HUES48 (cell line): ENCODE data around the gene THADA.
"Not testable (repeated sequence)": the region's sequence is repeated elsewhere in the genome, so short reads cannot be mapped to it uniquely, and the experiment has no call there.

Source experiments
- H3K27ac ChIP-seq: one replicate; pipeline ENCODE4 v1.7.0; 2013; ENCODE audit warnings: low read depth, low read length, inconsistent platforms
- H3K27me3 ChIP-seq: 2 replicates; pipeline ENCODE4 v1.6.1; 2013; ENCODE audit warnings: mild to moderate bottlenecking, low read length; ENCODE audit not compliant: control insufficient read depth, insufficient read depth
- H3K36me3 ChIP-seq: 2 replicates; pipeline ENCODE4 v1.6.1; 2013; ENCODE audit warnings: low read length; ENCODE audit not compliant: control insufficient read depth, insufficient read depth
- H3K4me1 ChIP-seq: 2 replicates; pipeline ENCODE4 v1.6.1; 2013; ENCODE audit warnings: mild to moderate bottlenecking, low read length; ENCODE audit not compliant: control insufficient read depth, insufficient read depth
- H3K4me3 ChIP-seq: 2 replicates; pipeline ENCODE4 v1.5.1; 2013; ENCODE audit warnings: mild to moderate bottlenecking, low read depth, low read length
- H3K9ac ChIP-seq: 2 replicates; pipeline ENCODE4 v1.6.1; 2013; ENCODE audit warnings: mild to moderate bottlenecking, low read depth, low read length, moderate library complexity
- H3K9me3 ChIP-seq: 2 replicates; pipeline ENCODE4 v1.6.1; 2013; ENCODE audit warnings: low read length; ENCODE audit not compliant: control insufficient read depth, insufficient read depth

THADA gene

GRCh38 chr2:43399098-43399497 lies 196.7 kb downstream of the THADA start:
- Histone ChIP-seq H3K9me3 (no peaks in the 10 kb centered on the region), H3K36me3 (0 out of 2 replicates have a peak, but pooled peaks cover 5% of the 10 kb centered on the region), H3K27ac (no peak overlapping the region), H3K27me3 (no peaks in the 10 kb centered on the region), H3K4me1 (no peaks in the 10 kb centered on the region), H3K4me3 (no peak overlapping the region), H3K9ac (no peak overlapping the region)

GRCh38 chr2:43397821-43398220 lies 198.0 kb downstream of the THADA start:
- H3K4me1 ChIP-seq: no peaks in the 10 kb centered on the region
- 0 out of 2 replicates have a peak, but pooled peaks cover 5% of the 10 kb centered on the region for H3K36me3 ChIP-seq
- no peaks in the 10 kb centered on the region for H3K9me3 ChIP-seq
- no peaks in the 10 kb centered on the region for H3K27me3 ChIP-seq
- no peak overlapping the region for H3K4me3 ChIP-seq
- no peak overlapping the region for H3K9ac ChIP-seq
- H3K27ac ChIP-seq: no peak overlapping the region

GRCh38 chr2:43397411-43397810 lies 198.4 kb downstream of the THADA start:
- no peaks in the 10 kb centered on the region for H3K9me3 ChIP-seq
- H3K27ac ChIP-seq: no peak overlapping the region
- no peaks in the 10 kb centered on the region for H3K4me1 ChIP-seq
- no peak overlapping the region for H3K4me3 ChIP-seq
- H3K27me3 ChIP-seq: no peaks in the 10 kb centered on the region
- no peak overlapping the region for H3K9ac ChIP-seq
- 0 out of 2 replicates have a peak, but pooled peaks cover 5% of the 10 kb centered on the region for H3K36me3 ChIP-seq

- not testable (repeated sequence) for H3K27ac ChIP-seq, H3K4me1 ChIP-seq
Observed at GRCh38 chr2:43396344-43396743, 199.5 kb downstream of the THADA start.

GRCh38 chr2:43393918-43394317 lies 201.9 kb downstream of the THADA start:
- Histone ChIP-seq H3K4me3 (no peak overlapping the region), H3K9me3 (no peaks in the 10 kb centered on the region), H3K9ac (no peak overlapping the region), H3K27ac (no peak overlapping the region), H3K27me3 (no peaks in the 10 kb centered on the region), H3K36me3 (0 out of 2 replicates have a peak, but pooled peaks cover 5% of the 10 kb centered on the region), H3K4me1 (no peaks in the 10 kb centered on the region)

More at GRCh38 chr2:43396344-43396743, 199.5 kb downstream of the THADA start:
- not testable (repeated sequence) for H3K4me3 ChIP-seq, H3K36me3 ChIP-seq, H3K27me3 ChIP-seq, H3K9ac ChIP-seq, H3K9me3 ChIP-seq

- no peaks in the 10 kb centered on the region for H3K27me3 ChIP-seq
- H3K4me1 ChIP-seq: no peaks in the 10 kb centered on the region
- H3K9ac ChIP-seq: no peak overlapping the region
- H3K4me3 ChIP-seq: no peak overlapping the region
- no peak overlapping the region for H3K27ac ChIP-seq
- 0 out of 2 replicates have a peak, but pooled peaks cover under 1% of the 10 kb centered on the region for H3K36me3 ChIP-seq
- no peaks in the 10 kb centered on the region for H3K9me3 ChIP-seq
Observed at GRCh38 chr2:43391878-43392215, 204.0 kb downstream of the THADA start.

GRCh38 chr2:43391201-43391877 lies 204.5 kb downstream of the THADA start:
- Histone ChIP-seq H3K4me1 (no peaks in the 10 kb centered on the region), H3K9ac (no peak overlapping the region), H3K9me3 (no peaks in the 10 kb centered on the region), H3K27ac (no peak overlapping the region), H3K4me3 (no peak overlapping the region), H3K36me3 (no peaks in the 10 kb centered on the region), H3K27me3 (no peaks in the 10 kb centered on the region)

- Histone ChIP-seq H3K27ac (no peak overlapping the region), H3K9me3 (no peaks in the 10 kb centered on the region), H3K36me3 (no peaks in the 10 kb centered on the region), H3K9ac (no peak overlapping the region), H3K4me1 (no peaks in the 10 kb centered on the region), H3K27me3 (no peaks in the 10 kb centered on the region), H3K4me3 (no peak overlapping the region)
Observed at GRCh38 chr2:43389581-43390466, 206.0 kb downstream of the THADA start.

GRCh38 chr2:43388371-43388770 lies 207.5 kb downstream of the THADA start:
- no peak overlapping the region for H3K4me3 ChIP-seq
- no peak overlapping the region for H3K27ac ChIP-seq
- no peaks in the 10 kb centered on the region for H3K27me3 ChIP-seq
- no peaks in the 10 kb centered on the region for H3K36me3 ChIP-seq
- H3K9ac ChIP-seq: no peak overlapping the region
- H3K4me1 ChIP-seq: no peaks in the 10 kb centered on the region
- H3K9me3 ChIP-seq: no peaks in the 10 kb centered on the region

GRCh38 chr2:43387092-43388062 lies 208.5 kb downstream of the THADA start:
- H3K9ac ChIP-seq: no peak overlapping the region
- no peak overlapping the region for H3K4me3 ChIP-seq
- H3K27ac ChIP-seq: no peak overlapping the region
- no peaks in the 10 kb centered on the region for H3K36me3 ChIP-seq
- no peaks in the 10 kb centered on the region for H3K4me1 ChIP-seq
- H3K27me3 ChIP-seq: no peaks in the 10 kb centered on the region
- H3K9me3 ChIP-seq: no peaks in the 10 kb centered on the region
